Colonic mucosa (tissue), 4 donors: ENCODE measurements around the gene RHBDD1. TPM values are rescaled to one million over a fixed set of nuclear protein-coding genes. Genes with fewer than 3 reads are reported as not detected.

Experiments used
- DNase-seq: peaks from one replicate; pipeline ENCODE4 v3.0.0-alpha.2; 2020
- H3K27ac ChIP-seq: fragments of 200-600 bp; one replicate; pipeline ENCODE4 v1.8.0; 2021
- H3K27me3 ChIP-seq: fragments of 200-600 bp; one replicate; pipeline ENCODE4 v1.8.0; 2021
- H3K36me3 ChIP-seq: fragments of 200-600 bp; one replicate; pipeline ENCODE4 v1.8.0; 2021
- H3K4me1 ChIP-seq: fragments of 200-600 bp; one replicate; pipeline ENCODE4 v1.8.0; 2021; ENCODE audit warnings: mild to moderate bottlenecking
- H3K4me3 ChIP-seq: fragments of 200-600 bp; one replicate; pipeline ENCODE4 v1.8.0; 2021
- H3K9ac ChIP-seq, 2 donors: one replicate each; pipeline ENCODE4 v1.7.0; 2013; ENCODE audit warnings: control low read depth in 2 of 2, low read depth in 2 of 2, low read length in 2 of 2
- H3K9me3 ChIP-seq: fragments of 200-600 bp; one replicate; pipeline ENCODE4 v1.8.0; 2021
- intact Hi-C: fragments of 100-400 bp; cut with DNase I; formaldehyde crosslinking; loops from one replicate; pipeline ENCODE4 v1.14.1; 2022
- total RNA-seq, 2 donors: library from RNA; stranded (reverse); fragmentation: NEBNext Ultra II Directional in 1 of 2; extraction: Animal tissue kit (Norgen Biotek cat#: 25700) in 1 of 2; gene quantifications; one replicate each; pipeline ENCODE4 v1.2.1, GENCODE V29; 2021
- TF ChIP-seq, protein P1 (sequence below): fragments of 200-600 bp; IDR thresholded peaks from one replicate; pipeline ENCODE4 v1.8.0; 2022; ENCODE audit warnings: antibody characterized with exemption, mild to moderate bottlenecking
- donor health status: healthy.
- donor health status: DM: no; HTN: no; CAD: no.
- donor health status: DM: no; HTN: no; CAD: no.

Gene RHBDD1
- total RNA-seq, 2 donors from 2014 or later: 29.9 to 31.7 TPM

- no peak overlapping the region for H3K27ac ChIP-seq
- no peak overlapping the region for H3K4me3 ChIP-seq
- DNase-seq: no peak
- TF ChIP-seq, protein P1, sequence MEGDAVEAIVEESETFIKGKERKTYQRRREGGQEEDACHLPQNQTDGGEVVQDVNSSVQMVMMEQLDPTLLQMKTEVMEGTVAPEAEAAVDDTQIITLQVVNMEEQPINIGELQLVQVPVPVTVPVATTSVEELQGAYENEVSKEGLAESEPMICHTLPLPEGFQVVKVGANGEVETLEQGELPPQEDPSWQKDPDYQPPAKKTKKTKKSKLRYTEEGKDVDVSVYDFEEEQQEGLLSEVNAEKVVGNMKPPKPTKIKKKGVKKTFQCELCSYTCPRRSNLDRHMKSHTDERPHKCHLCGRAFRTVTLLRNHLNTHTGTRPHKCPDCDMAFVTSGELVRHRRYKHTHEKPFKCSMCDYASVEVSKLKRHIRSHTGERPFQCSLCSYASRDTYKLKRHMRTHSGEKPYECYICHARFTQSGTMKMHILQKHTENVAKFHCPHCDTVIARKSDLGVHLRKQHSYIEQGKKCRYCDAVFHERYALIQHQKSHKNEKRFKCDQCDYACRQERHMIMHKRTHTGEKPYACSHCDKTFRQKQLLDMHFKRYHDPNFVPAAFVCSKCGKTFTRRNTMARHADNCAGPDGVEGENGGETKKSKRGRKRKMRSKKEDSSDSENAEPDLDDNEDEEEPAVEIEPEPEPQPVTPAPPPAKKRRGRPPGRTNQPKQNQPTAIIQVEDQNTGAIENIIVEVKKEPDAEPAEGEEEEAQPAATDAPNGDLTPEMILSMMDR: no peak
- H3K9ac ChIP-seq: no peak overlapping the region
- no peaks in the 10 kb centered on the region for H3K4me1 ChIP-seq
- H3K9me3 ChIP-seq: no peaks in the 10 kb centered on the region
- H3K36me3 ChIP-seq: no peaks in the 10 kb centered on the region
- intact Hi-C loops: no loop called here
- H3K27me3 ChIP-seq: no peaks in the 10 kb centered on the region
These were observed 80.8 kb downstream of the RHBDD1 start for GRCh38 chr2:226916669-226917068.

DNA sequence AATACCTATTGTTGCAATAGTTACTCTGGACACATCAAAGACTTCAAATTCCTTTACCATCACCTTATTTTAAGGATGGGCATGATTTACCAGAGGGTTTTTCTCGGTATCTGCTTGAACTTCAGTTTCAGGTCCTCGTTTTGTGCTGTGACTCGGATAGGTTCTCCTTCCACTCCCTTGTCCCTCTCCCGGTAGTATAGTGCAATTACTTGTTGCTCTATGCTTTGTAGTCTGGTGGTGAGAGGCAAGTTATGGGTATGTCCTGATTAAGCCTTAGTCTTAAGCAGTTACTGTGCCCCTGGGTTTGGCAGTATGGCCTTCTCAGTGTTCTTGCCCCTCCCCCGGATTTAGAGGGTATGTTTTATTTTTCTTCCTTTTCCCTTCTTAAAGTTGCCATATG, 96.6 kb downstream of the RHBDD1 start:
- Histone ChIP-seq H3K4me3 (no peak overlapping the region), H3K27ac (no peak overlapping the region), H3K4me1 (no peaks in the 10 kb centered on the region), H3K9ac (no peak overlapping the region), H3K36me3 (no peaks in the 10 kb centered on the region), H3K9me3 (no peaks in the 10 kb centered on the region), H3K27me3 (no peaks in the 10 kb centered on the region)
- TF ChIP-seq, protein P1: no peak
- no peak for DNase-seq
- intact Hi-C loops: no loop called here

DNA sequence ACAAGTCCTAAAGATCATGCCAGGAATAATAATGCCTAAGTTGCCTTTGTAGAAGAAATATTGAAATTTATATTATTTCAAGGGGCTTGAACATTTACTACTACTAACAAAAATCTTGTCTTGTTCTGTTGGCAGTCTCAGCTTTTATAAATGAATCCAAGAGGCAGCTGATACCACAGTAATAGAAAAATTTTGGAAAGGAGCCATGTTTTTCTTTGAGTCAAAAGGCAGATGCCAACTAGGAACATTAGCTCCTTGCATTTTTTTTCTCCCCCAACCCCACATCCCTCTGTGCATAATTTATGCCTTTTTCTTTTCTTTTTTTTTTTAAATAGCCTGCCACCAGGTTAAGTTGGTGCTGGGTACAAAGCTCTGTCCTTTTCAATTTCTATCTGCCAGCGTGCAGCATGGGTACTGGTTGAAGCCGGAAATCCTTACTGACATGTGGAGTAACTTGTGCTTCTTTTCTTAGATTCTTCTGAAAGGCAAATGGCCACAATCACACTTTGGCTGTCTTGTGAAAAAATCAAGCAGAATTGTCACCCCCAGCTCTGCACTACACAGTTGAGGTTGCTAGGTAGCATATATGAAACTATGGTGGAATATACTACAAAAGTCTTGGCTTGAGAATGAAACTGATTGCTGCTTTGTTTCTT, 98.8 kb downstream of the RHBDD1 start:
- Histone ChIP-seq H3K36me3 (no peaks in the 10 kb centered on the region), H3K27ac (no peak overlapping the region), H3K9ac (no peak overlapping the region), H3K4me1 (no peaks in the 10 kb centered on the region), H3K27me3 (no peaks in the 10 kb centered on the region), H3K9me3 (no peaks in the 10 kb centered on the region), H3K4me3 (no peak overlapping the region)
- intact Hi-C loops: no loop called here
- TF ChIP-seq, protein P1: no peak
- DNase-seq: no peak

DNA sequence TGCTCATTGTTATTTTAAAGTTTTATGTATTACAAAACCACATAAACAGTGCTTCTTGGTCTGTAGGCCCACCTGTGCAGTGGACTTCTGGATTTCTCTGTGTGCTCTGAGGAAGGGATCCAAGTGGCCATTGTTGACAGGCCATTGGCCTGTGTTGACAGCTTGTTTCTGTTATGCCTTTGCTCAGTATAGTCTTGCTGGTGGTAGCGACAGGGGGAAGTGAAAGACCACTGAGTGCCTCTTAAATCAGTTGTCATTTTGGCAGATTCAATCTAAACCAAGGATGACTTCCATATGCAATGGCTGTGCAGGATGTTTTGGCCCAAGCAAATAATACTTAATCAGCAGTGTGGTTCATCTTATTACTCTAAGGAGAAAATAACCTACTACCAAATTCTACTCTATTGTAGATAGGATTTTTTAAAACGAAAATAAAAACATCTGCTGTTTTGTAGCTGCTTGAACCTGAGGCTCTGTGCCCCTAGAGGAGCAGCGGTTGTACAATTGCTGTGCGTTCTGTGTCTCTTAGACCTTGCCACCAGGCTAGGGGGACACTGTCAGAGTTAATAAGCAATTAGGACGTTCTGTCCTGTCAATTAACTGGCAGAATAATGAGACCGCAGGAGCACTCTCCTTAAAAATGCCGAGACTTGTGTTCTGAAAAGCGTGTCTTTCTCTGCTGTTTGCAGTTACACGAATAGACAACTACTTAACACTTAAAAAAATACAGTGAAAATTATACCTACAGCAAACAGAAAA, 108.2 kb downstream of the RHBDD1 start:
- Histone ChIP-seq H3K9me3 (no peaks in the 10 kb centered on the region), H3K27me3 (no peaks in the 10 kb centered on the region), H3K4me1 (no peaks in the 10 kb centered on the region), H3K36me3 (no peaks in the 10 kb centered on the region), H3K9ac (no peak overlapping the region), H3K4me3 (no peak overlapping the region), H3K27ac (no peak overlapping the region)
- intact Hi-C loops: no loop called here
- TF ChIP-seq, protein P1: no peak
- DNase-seq: no peak

GRCh38 chr2:226953206-226953605, 117.4 kb downstream of the RHBDD1 start:
- H3K4me1 ChIP-seq: no peaks in the 10 kb centered on the region
- no peak overlapping the region for H3K4me3 ChIP-seq
- TF ChIP-seq, protein P1: no peak
- H3K9me3 ChIP-seq: no peaks in the 10 kb centered on the region
- H3K9ac ChIP-seq: no peak overlapping the region
- H3K27me3 ChIP-seq: no peaks in the 10 kb centered on the region
- no peaks in the 10 kb centered on the region for H3K36me3 ChIP-seq
- intact Hi-C loops: no loop called here
- no peak overlapping the region for H3K27ac ChIP-seq
- DNase-seq: no peak
